Neural cell (in vitro differentiated cells): ENCODE data around the gene MAD2L2. TPM values are rescaled to one million over a fixed set of nuclear protein-coding genes. Genes with fewer than 3 reads are reported as not detected.

Source experiments
- H2AFZ ChIP-seq: fragments of 200-600, 300-800 bp; sonication (generic), shearing (Covaris generic); 2 replicates; pipeline ENCODE4 v1.6.0; 2014; ENCODE audit warnings: low read depth, mild to moderate bottlenecking, antibody characterized with exemption, low read length, moderate library complexity
- H3F3A ChIP-seq: fragments of 200-600 bp; shearing (Covaris generic); 2 replicates; pipeline ENCODE4 v1.6.1; 2016; ENCODE audit warnings: mild to moderate bottlenecking, moderate library complexity, mixed read lengths, antibody characterized with exemption, low read length; ENCODE audit not compliant: insufficient read depth, poor library complexity, severe bottlenecking
- H3K27ac ChIP-seq: fragments of 200-600, 300-800 bp; sonication (generic), shearing (Covaris generic); 2 replicates; pipeline ENCODE4 v1.5.1; 2014; ENCODE audit warnings: mild to moderate bottlenecking, low read length, moderate library complexity
- H3K27me3 ChIP-seq: fragments of 300-800, 200-600 bp; sonication (generic), shearing (Covaris generic); 2 replicates; pipeline ENCODE4 v1.6.0; 2014; ENCODE audit warnings: mild to moderate bottlenecking, low read depth, low read length, moderate library complexity; ENCODE audit not compliant: insufficient read depth
- H3K36me3 ChIP-seq: fragments of 300-800, 200-600 bp; sonication (generic), shearing (Covaris generic); 2 replicates; pipeline ENCODE4 v1.5.1; 2014; ENCODE audit warnings: mild to moderate bottlenecking, antibody characterized with exemption, low read length, moderate library complexity; ENCODE audit not compliant: insufficient read depth
- H3K4me2 ChIP-seq: fragments of 300-800, 200-600 bp; sonication (generic), shearing (Covaris generic); 2 replicates; pipeline ENCODE4 v1.6.0; 2014; ENCODE audit warnings: mild to moderate bottlenecking, low read length
- H3K4me3 ChIP-seq: fragments of 300-800, 200-600 bp; sonication (generic), shearing (Covaris generic); 2 replicates; pipeline ENCODE4 v1.5.1; 2014; ENCODE audit warnings: mild to moderate bottlenecking, low read length, moderate library complexity
- H3K79me2 ChIP-seq: fragments of 200-600 bp; shearing (Covaris generic); replicated peaks from 2 replicates; pipeline ENCODE4 v1.6.0; 2014; ENCODE audit warnings: mild to moderate bottlenecking, low read length, moderate library complexity; ENCODE audit not compliant: insufficient read depth
- H3K9ac ChIP-seq: fragments of 300-800, 200-600 bp; sonication (generic), shearing (Covaris generic); 2 replicates; pipeline ENCODE4 v1.6.1; 2016; ENCODE audit warnings: mild to moderate bottlenecking, low read length, mixed read lengths
- H3K9me2 ChIP-seq: fragments of 200-600 bp; shearing (Covaris generic); 2 replicates; pipeline ENCODE4 v1.6.1; 2016; ENCODE audit warnings: mild to moderate bottlenecking, low read length, mixed read lengths; ENCODE audit not compliant: insufficient read depth
- H3K9me3 ChIP-seq: fragments of 200-600, 300-800 bp; sonication (generic), shearing (Covaris generic); 2 replicates; pipeline ENCODE4 v1.6.1; 2016; ENCODE audit warnings: mild to moderate bottlenecking, mixed run types, low read length, moderate library complexity, mixed read lengths
- H4K20me1 ChIP-seq: fragments of 200-600 bp; shearing (Covaris generic); 2 replicates; pipeline ENCODE4 v1.6.1; 2016; ENCODE audit warnings: mild to moderate bottlenecking, mixed run types; ENCODE audit not compliant: insufficient read depth
- EP300 ChIP-seq: fragments of 450-650 bp; conservative IDR thresholded peaks from 2 replicates; pipeline ENCODE4 v1.6.1; 2014; ENCODE audit warnings: antibody characterized with exemption, mild to moderate bottlenecking, moderate library complexity; ENCODE audit not compliant: poor library complexity, severe bottlenecking
- EZH2 ChIP-seq: fragments of 200-600, 300-800 bp; shearing (Covaris generic), sonication (generic); IDR thresholded peaks from 2 replicates; pipeline ENCODE4 v1.6.1; 2014; ENCODE audit warnings: antibody characterized with exemption, low read length, borderline replicate concordance, mild to moderate bottlenecking; ENCODE audit not compliant: insufficient read depth, poor library complexity, severe bottlenecking
- MXI1 ChIP-seq: fragments of 450-650 bp; conservative IDR thresholded peaks from 2 replicates; pipeline ENCODE4 v1.6.1; 2014; ENCODE audit warnings: antibody characterized with exemption, mild to moderate bottlenecking; ENCODE audit not compliant: poor library complexity, severe bottlenecking
- POLR2AphosphoS5 ChIP-seq: IDR thresholded peaks from 2 replicates; pipeline ENCODE4 v1.6.1; 2012
- RAD21 ChIP-seq: fragments of 450-650 bp; conservative IDR thresholded peaks from 2 replicates; pipeline ENCODE4 v1.6.1; 2014; ENCODE audit warnings: antibody characterized with exemption, mild to moderate bottlenecking, moderate library complexity
- SMC3 ChIP-seq: fragments of 450-650 bp; conservative IDR thresholded peaks from 2 replicates; pipeline ENCODE4 v1.6.1; 2014; ENCODE audit warnings: antibody characterized with exemption, mild to moderate bottlenecking, moderate library complexity; ENCODE audit not compliant: poor library complexity
- TAF1 ChIP-seq: IDR thresholded peaks from 2 replicates; pipeline ENCODE4 v1.6.1; 2012; ENCODE audit warnings: low read depth
- polyA plus RNA-seq: library from polyadenylated mRNA; depleted of rRNA; stranded (reverse); fragments of >200 nt; gene quantifications from 2 replicates; pipeline ENCODE4 v1.2.3, GENCODE V29; 2014
- TF ChIP-seq, protein P1 (sequence below): fragments of 450-650 bp; IDR thresholded peaks from 2 replicates; pipeline ENCODE4 v1.5.1; 2014; ENCODE audit warnings: antibody characterized with exemption, mild to moderate bottlenecking, moderate library complexity; ENCODE audit not compliant: poor library complexity, severe bottlenecking
- TF ChIP-seq, protein P2 (sequence below): IDR thresholded peaks from 2 replicates; pipeline ENCODE4 v1.6.1; 2012; ENCODE audit warnings: borderline replicate concordance

The MAD2L2 gene
- polyA plus RNA-seq, 1 donor from 2014 or later, result 182 TPM

DNA sequence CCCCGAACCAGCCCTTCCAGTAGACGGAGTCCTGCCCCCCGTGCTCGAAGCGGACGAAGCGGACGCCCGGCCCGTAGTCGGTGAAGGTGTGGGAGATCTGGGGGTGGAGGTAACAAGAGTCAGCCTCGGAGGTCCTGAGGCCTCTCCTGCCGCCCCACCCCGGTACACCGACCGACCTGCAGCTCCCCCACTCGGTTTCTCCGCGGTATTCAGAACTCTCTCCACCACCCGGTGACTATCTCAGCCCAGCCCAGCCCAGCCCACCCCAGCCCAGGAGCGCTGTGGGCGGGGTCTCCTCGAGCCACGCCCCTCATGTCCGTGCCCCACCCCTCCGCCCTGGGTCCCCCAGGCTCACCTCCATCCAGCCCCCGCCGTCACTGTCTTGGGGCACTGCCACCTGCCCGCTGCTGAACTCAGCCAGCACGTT, 32.2 kb downstream of the MAD2L2 start:
- H3K79me2 ChIP-seq, result no peaks in the 10 kb centered on the region
- no peaks in the 10 kb centered on the region for H3K36me3 ChIP-seq
- no peaks in the 10 kb centered on the region for H3K27me3 ChIP-seq
- H3K4me2 ChIP-seq, result no peak overlapping the region
- no peak overlapping the region for H3K9ac ChIP-seq
- no peaks in the 10 kb centered on the region for H3K9me3 ChIP-seq
- no peak overlapping the region for H3K27ac ChIP-seq
- TF ChIP-seq RAD21 (no peak), EP300 (no peak), EZH2 (no peak), TAF1 (no peak), POLR2AphosphoS5 (no peak), SMC3 (no peak), MXI1 (no peak)
- TF ChIP-seq, protein P1, sequence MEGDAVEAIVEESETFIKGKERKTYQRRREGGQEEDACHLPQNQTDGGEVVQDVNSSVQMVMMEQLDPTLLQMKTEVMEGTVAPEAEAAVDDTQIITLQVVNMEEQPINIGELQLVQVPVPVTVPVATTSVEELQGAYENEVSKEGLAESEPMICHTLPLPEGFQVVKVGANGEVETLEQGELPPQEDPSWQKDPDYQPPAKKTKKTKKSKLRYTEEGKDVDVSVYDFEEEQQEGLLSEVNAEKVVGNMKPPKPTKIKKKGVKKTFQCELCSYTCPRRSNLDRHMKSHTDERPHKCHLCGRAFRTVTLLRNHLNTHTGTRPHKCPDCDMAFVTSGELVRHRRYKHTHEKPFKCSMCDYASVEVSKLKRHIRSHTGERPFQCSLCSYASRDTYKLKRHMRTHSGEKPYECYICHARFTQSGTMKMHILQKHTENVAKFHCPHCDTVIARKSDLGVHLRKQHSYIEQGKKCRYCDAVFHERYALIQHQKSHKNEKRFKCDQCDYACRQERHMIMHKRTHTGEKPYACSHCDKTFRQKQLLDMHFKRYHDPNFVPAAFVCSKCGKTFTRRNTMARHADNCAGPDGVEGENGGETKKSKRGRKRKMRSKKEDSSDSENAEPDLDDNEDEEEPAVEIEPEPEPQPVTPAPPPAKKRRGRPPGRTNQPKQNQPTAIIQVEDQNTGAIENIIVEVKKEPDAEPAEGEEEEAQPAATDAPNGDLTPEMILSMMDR, result no peak
- TF ChIP-seq, protein P2, sequence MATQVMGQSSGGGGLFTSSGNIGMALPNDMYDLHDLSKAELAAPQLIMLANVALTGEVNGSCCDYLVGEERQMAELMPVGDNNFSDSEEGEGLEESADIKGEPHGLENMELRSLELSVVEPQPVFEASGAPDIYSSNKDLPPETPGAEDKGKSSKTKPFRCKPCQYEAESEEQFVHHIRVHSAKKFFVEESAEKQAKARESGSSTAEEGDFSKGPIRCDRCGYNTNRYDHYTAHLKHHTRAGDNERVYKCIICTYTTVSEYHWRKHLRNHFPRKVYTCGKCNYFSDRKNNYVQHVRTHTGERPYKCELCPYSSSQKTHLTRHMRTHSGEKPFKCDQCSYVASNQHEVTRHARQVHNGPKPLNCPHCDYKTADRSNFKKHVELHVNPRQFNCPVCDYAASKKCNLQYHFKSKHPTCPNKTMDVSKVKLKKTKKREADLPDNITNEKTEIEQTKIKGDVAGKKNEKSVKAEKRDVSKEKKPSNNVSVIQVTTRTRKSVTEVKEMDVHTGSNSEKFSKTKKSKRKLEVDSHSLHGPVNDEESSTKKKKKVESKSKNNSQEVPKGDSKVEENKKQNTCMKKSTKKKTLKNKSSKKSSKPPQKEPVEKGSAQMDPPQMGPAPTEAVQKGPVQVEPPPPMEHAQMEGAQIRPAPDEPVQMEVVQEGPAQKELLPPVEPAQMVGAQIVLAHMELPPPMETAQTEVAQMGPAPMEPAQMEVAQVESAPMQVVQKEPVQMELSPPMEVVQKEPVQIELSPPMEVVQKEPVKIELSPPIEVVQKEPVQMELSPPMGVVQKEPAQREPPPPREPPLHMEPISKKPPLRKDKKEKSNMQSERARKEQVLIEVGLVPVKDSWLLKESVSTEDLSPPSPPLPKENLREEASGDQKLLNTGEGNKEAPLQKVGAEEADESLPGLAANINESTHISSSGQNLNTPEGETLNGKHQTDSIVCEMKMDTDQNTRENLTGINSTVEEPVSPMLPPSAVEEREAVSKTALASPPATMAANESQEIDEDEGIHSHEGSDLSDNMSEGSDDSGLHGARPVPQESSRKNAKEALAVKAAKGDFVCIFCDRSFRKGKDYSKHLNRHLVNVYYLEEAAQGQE, result no peak
- H4K20me1 ChIP-seq, result no peaks in the 10 kb centered on the region
- no peak overlapping the region for H3K4me3 ChIP-seq
- H3F3A ChIP-seq, result no peaks in the 10 kb centered on the region
- H2AFZ ChIP-seq, result no peak overlapping the region
- H3K9me2 ChIP-seq, result no peaks in the 10 kb centered on the region

DNA sequence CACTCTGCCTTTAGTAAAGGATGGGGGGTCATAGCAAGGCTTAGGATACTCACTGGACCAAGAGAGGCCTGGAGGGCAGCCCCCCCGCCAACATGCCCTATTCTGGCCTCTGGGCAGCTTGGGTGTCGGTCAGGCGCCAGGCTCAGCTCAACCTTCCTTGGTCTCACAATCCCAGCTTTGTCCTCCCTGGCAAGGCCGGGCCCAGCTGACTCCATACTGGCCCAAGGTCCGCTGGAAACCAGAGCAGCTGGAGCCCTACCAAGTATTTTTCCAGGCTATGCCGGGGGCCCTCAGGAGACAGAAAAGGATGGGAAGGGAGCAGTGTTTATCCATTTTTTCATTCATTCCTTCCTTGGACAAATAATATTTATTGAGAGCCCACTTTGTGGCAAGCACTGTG, 32.9 kb downstream of the MAD2L2 start:
- no peak for TF ChIP-seq TAF1
- no peak for TF ChIP-seq EP300
- no peak for TF ChIP-seq SMC3
- TF ChIP-seq, protein P1, result no peak
- TF ChIP-seq, protein P2, result no peak
- TF ChIP-seq MXI1, result no peak
- TF ChIP-seq EZH2, result no peak
- Histone ChIP-seq H3K4me2 (no peak overlapping the region), H3F3A (no peaks in the 10 kb centered on the region), H4K20me1 (no peaks in the 10 kb centered on the region), H2AFZ (no peak overlapping the region), H3K36me3 (no peaks in the 10 kb centered on the region), H3K9ac (no peak overlapping the region), H3K9me2 (no peaks in the 10 kb centered on the region), H3K27ac (no peak overlapping the region), H3K4me3 (no peak overlapping the region), H3K27me3 (no peaks in the 10 kb centered on the region), H3K79me2 (no peaks in the 10 kb centered on the region), H3K9me3 (no peaks in the 10 kb centered on the region)
